Myocyte (in vitro differentiated cells): ENCODE data around the gene CCDC97. TPM values are rescaled to one million over a fixed set of nuclear protein-coding genes. Genes with fewer than 3 reads are reported as not detected.

Source experiments
- DNase-seq: peaks from one replicate; pipeline ENCODE4 v3.0.0-alpha.2; 2012; ENCODE audit warnings: low read depth
- total RNA-seq: library from RNA; depleted of rRNA; stranded (reverse); fragments of >200 nt; gene quantifications from 2 replicates; pipeline ENCODE4 v1.2.3, GENCODE V29; 2014

CCDC97 gene
- total RNA-seq, 1 donor from 2014 or later, result 16.0 TPM

- peak; percentile 35 for DNase-seq
Observed at GRCh38 chr19:41297628-41298347, 12.2 kb upstream of the CCDC97 start.

- DNase-seq, result peak; percentile 97
Observed at GRCh38 chr19:41298348-41298964, 11.5 kb upstream of the CCDC97 start.

- peak; percentile 85 for DNase-seq
Observed at GRCh38 chr19:41299046-41299754, 10.8 kb upstream of the CCDC97 start.

- peak; percentile 98 for DNase-seq
Observed at GRCh38 chr19:41299755-41300089, 10.2 kb upstream of the CCDC97 start.

- no peak for DNase-seq
Observed at GRCh38 chr19:41300555-41300954, 9.4 kb upstream of the CCDC97 start.

GRCh38 chr19:41302624-41303351, 7.2 kb upstream of the CCDC97 start:
- no peak for DNase-seq

GRCh38 chr19:41303954-41304353, 6.0 kb upstream of the CCDC97 start:
- DNase-seq, result no peak

GRCh38 chr19:41304706-41305483, 5.1 kb upstream of the CCDC97 start:
- DNase-seq, result no peak

GRCh38 chr19:41305927-41306793, 3.8 kb upstream of the CCDC97 start:
- no peak for DNase-seq

GRCh38 chr19:41307090-41307875, 2.7 kb upstream of the CCDC97 start:
- DNase-seq, result no peak

- peak; percentile 90 for DNase-seq
Observed at GRCh38 chr19:41307954-41308449, 2.0 kb upstream of the CCDC97 start.

GRCh38 chr19:41308450-41309179, 1.4 kb upstream of the CCDC97 start:
- peak; percentile 97 for DNase-seq

- peak; percentile 24 for DNase-seq
Observed at GRCh38 chr19:41309180-41310032, 566 bp upstream of the CCDC97 start.

- DNase-seq, result no peak
Observed at GRCh38 chr19:41311072-41311471, 1.1 kb downstream of the CCDC97 start.

GRCh38 chr19:41311613-41312012, 1.6 kb downstream of the CCDC97 start:
- no peak for DNase-seq

GRCh38 chr19:41316306-41316920, 6.4 kb downstream of the CCDC97 start:
- no peak for DNase-seq
